ENCODE results near the gene ARID5B.

The ARID5B gene

DNA sequence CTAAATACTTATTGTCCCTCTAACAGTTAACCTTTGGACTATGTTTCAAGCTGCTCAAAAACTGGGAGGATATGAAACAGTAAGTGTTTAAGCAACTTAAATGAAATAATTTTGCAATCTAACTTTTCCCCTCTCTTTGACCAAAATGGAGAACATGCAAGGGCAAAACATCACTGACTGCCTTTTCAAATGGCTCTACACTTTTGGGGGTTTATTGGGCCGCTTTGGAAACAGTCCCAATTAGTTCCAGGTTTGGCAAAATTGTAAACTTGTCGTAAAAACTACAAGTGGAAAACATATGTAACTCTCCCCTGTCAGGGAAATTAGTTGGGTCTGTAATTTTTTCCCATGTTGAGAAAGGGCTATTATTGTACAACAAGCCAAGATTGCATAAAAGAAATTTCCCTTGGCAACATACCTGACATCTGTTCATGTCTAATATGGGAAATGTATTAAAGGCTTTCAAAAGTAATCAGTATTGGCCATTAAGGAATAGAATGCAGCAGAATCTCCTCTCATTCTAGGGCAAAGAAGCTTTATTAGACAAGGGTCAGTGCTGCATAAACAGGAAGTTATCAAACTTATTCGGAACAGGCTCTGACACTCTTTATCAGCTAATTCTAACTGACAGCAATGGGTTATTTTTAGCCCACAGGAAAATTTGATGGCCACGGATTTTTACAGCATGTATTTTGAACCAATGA is 157.9 kb downstream of the ARID5B start:
- ChIA-PET CTCF (interaction anchor here (0.9 to 3.1 kb wide), 9 partner anchors 9 to 308 kb away, joined by 3 to 13 read pairs (median 4); no protein-coding TSS in a partner anchor), POLR2A (interaction anchor here (0.7 to 1.9 kb wide), 2 partner anchors 9 to 48 kb away, joined by 3 to 11 read pairs; no protein-coding TSS in a partner anchor)
- TF ChIP-seq, protein P1, sequence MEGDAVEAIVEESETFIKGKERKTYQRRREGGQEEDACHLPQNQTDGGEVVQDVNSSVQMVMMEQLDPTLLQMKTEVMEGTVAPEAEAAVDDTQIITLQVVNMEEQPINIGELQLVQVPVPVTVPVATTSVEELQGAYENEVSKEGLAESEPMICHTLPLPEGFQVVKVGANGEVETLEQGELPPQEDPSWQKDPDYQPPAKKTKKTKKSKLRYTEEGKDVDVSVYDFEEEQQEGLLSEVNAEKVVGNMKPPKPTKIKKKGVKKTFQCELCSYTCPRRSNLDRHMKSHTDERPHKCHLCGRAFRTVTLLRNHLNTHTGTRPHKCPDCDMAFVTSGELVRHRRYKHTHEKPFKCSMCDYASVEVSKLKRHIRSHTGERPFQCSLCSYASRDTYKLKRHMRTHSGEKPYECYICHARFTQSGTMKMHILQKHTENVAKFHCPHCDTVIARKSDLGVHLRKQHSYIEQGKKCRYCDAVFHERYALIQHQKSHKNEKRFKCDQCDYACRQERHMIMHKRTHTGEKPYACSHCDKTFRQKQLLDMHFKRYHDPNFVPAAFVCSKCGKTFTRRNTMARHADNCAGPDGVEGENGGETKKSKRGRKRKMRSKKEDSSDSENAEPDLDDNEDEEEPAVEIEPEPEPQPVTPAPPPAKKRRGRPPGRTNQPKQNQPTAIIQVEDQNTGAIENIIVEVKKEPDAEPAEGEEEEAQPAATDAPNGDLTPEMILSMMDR (IDR thresholded peaks at IDR 0.05; ENCODE audit: insufficient read depth, low read length, missing control alignments), result no peak
- no peak for DNase-seq (ENCODE audit: low read depth, low spot score)
- no peak overlapping the region for H3K4me3 ChIP-seq (ENCODE audit: low read depth, low read length)

DNA sequence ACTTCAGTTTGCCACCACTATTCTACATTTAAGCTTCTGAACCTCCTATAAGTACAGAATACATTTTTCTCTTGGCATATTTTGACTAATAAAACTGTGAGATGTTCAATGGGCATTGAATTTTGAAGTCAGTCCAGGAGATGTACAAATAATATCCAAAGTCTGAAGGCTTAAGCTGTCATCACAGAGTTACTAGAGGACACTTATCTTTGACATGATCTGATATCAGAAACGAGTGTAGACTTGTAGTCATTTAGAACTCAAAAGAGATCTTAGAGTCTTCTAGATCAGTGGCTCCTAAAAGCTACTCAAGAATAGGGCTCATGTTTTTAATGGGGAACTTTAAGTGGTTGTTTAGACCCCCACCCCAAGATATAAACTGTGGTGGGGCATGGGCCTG is 160.5 kb downstream of the ARID5B start:
- TF ChIP-seq, protein P1 (IDR thresholded peaks at IDR 0.05; ENCODE audit: insufficient read depth, low read length, missing control alignments), result no peak
- POLR2A ChIA-PET, result interaction anchor here (1.8 kb wide), 1 partner anchor 9 kb away, joined by 5 read pairs; no protein-coding TSS in a partner anchor
- DNase-seq (ENCODE audit: low read depth, low spot score), result no peak
- no peak overlapping the region for H3K4me3 ChIP-seq (ENCODE audit: low read depth, low read length)
- CTCF ChIA-PET, result interaction anchor here (1.2 to 2.6 kb wide), 2 partner anchors 23 to 183 kb away, joined by 4 to 9 read pairs; no protein-coding TSS in a partner anchor

DNA sequence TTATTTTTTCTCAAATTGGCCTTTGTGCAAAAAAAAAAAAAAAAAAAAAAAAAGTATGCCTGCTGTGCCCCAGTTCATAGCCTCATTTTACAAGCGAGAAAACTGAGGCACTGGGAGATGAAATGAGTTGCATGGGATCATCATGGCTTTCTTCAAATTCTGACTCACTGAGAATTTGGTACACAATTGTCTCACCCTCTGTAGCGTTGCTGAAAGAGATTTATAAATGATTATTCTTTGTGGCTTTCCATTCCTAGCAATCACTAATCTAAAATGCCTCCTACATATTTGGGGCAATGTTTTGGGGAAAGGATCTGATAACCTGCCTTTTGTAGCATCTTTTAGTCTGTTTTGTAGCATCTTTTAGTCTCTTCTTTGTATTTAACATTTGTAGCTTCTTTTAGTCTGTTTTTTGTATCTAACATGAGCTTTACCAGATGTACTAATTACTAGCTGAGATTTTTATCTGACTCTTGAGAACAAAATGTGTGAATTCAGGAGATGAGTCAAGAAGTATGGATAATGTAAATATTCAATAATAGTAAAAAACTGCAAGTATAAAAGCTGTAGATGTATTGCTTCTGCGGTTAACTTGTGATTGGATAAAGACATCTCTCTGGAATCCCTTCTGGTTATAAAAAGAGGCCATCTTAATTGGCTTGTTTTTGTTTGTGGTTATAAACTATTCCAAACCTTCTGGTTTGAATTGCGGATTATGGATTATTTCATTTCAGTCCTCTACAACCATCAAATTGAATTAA is 161.4 kb downstream of the ARID5B start:
- POLR2A ChIA-PET, result interaction anchor here (0.6 to 1.8 kb wide), 6 partner anchors 10 to 185 kb away, joined by 3 to 5 read pairs (median 4); no protein-coding TSS in a partner anchor
- CTCF ChIA-PET, result interaction anchor here (1.2 to 2.6 kb wide), 2 partner anchors 24 to 182 kb away, joined by 4 to 9 read pairs; no protein-coding TSS in a partner anchor
- TF ChIP-seq, protein P1 (IDR thresholded peaks at IDR 0.05; ENCODE audit: insufficient read depth, low read length, missing control alignments), result no peak
- no peak overlapping the region for H3K4me3 ChIP-seq (ENCODE audit: low read depth, low read length)
- peak; percentile 70 for DNase-seq (ENCODE audit: low read depth, low spot score)

DNA sequence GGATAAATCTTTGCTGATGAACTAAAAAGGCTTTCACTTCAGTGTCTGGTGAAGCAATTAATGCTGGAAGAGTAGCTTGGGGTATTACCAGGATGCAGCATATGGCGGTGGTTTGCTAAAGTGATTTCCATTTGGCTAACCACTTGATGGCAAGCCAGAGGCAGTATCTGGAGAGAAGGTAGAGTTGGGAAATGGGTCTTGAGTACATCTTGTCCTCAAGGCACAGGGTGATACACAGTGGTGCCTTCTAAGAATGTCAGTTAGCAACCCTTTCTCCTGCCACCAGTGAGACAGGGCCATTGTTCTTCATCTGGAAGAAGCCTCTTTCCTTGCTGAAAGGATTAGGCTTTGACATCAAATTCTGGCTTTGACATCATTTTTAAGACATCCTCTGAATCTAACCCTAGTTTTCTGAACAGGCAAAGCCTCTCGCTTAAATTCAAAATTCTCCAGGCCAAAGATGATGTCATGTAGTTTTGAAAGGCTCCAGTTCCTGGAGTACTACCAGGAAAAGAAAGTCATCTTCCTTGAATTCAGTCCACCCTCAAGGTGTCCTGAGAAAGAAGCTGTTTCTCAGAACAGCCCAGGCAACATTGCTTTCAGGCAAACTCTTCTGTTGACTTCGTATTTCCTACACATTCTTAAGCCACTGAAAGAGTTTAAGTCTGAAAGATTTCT is 162.4 kb downstream of the ARID5B start:
- CTCF ChIA-PET, result no interaction called here
- TF ChIP-seq, protein P1 (IDR thresholded peaks at IDR 0.05; ENCODE audit: insufficient read depth, low read length, missing control alignments), result no peak

DNA sequence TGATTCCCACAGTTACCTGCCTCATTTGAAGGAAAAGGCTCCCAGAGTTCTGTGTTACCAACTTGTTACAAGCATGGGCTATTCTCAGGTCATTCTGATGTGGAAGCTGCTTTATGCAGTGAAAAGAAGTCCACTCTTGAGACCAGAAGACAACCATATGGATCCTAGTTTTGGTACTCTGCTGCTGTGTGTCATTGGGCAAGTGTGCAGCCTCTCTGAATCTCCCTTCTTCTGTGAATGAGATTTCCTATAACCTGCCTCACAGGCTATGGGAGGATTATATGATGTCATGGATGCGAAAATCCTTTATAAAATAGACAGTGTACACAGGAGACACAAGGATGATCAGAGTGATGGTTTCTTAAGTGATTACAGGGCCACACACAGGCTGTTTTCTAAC is 166.1 kb downstream of the ARID5B start:
- TF ChIP-seq, protein P1 (IDR thresholded peaks at IDR 0.05; ENCODE audit: insufficient read depth, low read length, missing control alignments), result no peak
- H3K4me3 ChIP-seq (ENCODE audit: low read depth, low read length), result no peak overlapping the region
- ChIA-PET POLR2A (no interaction called here), CTCF (no interaction called here)
- no peak for DNase-seq (ENCODE audit: low read depth, low spot score)

More for the DNA sequence above, 162.4 kb downstream of the ARID5B start:
- DNase-seq (ENCODE audit: low read depth, low spot score), result no peak
- POLR2A ChIA-PET, result interaction anchor here (1.1 kb wide), 1 partner anchor 13 kb away, joined by 3 read pairs; no protein-coding TSS in a partner anchor
- H3K4me3 ChIP-seq (ENCODE audit: low read depth, low read length), result no peak overlapping the region
